ENCODE data around the gene LIMS1. TPM values are rescaled to one million over a fixed set of nuclear protein-coding genes. Genes with fewer than 3 reads are reported as not detected.

LIMS1 gene
- total and polyA plus RNA-seq, 2 of the 13 experiments (the other 11 are each of a cell fraction or from before 2014, with no cell fraction given): 38.3 to 49.6 TPM

DNA sequence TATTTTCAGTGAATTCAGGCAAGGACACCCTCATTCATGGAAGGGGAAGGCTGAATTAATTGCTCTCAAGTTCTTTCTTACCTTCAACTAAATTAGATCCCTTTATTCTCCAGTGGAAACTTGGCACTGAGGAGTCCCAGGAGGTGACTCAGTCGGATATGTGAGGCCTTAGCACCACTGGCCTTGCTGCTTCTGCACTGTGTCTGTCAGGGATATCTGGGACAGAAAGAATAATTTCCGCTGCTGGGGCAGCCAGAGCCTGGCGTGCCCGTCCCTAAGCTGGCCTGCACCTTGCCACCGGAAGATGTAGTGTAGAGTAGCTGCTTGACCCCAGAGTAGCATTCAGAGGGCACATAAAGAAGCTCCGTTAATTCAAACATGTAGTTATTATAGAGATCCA lies 53.4 kb downstream of the LIMS1 start (continued):
- TF ChIP-seq, protein P1, sequence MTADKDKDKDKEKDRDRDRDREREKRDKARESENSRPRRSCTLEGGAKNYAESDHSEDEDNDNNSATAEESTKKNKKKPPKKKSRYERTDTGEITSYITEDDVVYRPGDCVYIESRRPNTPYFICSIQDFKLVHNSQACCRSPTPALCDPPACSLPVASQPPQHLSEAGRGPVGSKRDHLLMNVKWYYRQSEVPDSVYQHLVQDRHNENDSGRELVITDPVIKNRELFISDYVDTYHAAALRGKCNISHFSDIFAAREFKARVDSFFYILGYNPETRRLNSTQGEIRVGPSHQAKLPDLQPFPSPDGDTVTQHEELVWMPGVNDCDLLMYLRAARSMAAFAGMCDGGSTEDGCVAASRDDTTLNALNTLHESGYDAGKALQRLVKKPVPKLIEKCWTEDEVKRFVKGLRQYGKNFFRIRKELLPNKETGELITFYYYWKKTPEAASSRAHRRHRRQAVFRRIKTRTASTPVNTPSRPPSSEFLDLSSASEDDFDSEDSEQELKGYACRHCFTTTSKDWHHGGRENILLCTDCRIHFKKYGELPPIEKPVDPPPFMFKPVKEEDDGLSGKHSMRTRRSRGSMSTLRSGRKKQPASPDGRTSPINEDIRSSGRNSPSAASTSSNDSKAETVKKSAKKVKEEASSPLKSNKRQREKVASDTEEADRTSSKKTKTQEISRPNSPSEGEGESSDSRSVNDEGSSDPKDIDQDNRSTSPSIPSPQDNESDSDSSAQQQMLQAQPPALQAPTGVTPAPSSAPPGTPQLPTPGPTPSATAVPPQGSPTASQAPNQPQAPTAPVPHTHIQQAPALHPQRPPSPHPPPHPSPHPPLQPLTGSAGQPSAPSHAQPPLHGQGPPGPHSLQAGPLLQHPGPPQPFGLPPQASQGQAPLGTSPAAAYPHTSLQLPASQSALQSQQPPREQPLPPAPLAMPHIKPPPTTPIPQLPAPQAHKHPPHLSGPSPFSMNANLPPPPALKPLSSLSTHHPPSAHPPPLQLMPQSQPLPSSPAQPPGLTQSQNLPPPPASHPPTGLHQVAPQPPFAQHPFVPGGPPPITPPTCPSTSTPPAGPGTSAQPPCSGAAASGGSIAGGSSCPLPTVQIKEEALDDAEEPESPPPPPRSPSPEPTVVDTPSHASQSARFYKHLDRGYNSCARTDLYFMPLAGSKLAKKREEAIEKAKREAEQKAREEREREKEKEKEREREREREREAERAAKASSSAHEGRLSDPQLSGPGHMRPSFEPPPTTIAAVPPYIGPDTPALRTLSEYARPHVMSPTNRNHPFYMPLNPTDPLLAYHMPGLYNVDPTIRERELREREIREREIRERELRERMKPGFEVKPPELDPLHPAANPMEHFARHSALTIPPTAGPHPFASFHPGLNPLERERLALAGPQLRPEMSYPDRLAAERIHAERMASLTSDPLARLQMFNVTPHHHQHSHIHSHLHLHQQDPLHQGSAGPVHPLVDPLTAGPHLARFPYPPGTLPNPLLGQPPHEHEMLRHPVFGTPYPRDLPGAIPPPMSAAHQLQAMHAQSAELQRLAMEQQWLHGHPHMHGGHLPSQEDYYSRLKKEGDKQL (CRISPR knock-in tag; IDR thresholded peaks at IDR 0.05; ENCODE audit: low read depth): no peak
- TF ChIP-seq, protein P2, sequence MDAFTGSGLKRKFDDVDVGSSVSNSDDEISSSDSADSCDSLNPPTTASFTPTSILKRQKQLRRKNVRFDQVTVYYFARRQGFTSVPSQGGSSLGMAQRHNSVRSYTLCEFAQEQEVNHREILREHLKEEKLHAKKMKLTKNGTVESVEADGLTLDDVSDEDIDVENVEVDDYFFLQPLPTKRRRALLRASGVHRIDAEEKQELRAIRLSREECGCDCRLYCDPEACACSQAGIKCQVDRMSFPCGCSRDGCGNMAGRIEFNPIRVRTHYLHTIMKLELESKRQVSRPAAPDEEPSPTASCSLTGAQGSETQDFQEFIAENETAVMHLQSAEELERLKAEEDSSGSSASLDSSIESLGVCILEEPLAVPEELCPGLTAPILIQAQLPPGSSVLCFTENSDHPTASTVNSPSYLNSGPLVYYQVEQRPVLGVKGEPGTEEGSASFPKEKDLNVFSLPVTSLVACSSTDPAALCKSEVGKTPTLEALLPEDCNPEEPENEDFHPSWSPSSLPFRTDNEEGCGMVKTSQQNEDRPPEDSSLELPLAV (CRISPR knock-in tag; conservative IDR thresholded peaks at IDR 0.05; ENCODE audit: low read depth): no peak
- TF ChIP-seq ZNF564 (CRISPR knock-in tag; IDR thresholded peaks at IDR 0.05): no peak
- TF ChIP-seq MEIS2 (CRISPR knock-in tag; IDR thresholded peaks at IDR 0.05): no peak

DNA sequence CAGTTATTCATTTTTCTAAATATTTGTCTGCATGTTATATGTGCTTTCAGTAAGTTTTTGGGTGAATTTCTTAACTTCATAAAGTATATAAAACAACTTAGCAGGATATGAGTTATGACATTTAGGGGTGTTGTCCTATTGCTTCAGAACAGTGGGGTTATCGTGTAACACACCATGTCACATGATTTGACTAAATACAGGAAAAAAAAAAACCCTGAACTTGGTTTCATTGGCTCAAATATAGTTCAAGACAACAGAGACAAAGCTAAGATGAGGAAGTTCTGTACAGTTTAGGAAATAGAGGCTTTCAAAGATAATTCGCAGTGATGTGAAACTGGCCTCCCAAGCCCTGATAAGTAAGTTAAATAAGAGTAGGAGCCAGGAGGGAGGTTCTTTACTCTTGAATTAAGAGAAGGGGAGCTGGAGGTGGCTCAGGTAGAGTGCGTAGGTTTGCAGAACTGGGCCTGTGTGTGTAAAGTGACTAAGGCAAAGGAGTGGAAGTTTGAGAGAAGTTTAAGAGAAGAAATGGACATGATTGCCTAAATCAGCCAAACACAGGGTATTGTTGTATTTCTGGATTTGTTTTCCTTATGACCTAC lies 53.9 kb downstream of the LIMS1 start:
- intact Hi-C loops (cut with micrococcal nuclease; ENCODE audit: unreplicated experiment): loop anchor here (2.0 kb wide), 1 partner anchor 49 kb away; no protein-coding TSS in a partner anchor
- no peak overlapping the region for H3K4me2 ChIP-seq (ENCODE audit: low read depth, low read length)

More for the DNA sequence above, 53.9 kb downstream of the LIMS1 start:
- no peak for FAIRE-seq
- Histone ChIP-seq H3K36me3 (replicated peaks in 1 of 2; ENCODE audit: control insufficient read depth in 1 of 2, insufficient read depth in 2 of 2, low read length in 2 of 2) (no peaks in the 10 kb centered on the region; a peak in 1 of 5 replicates), H3K79me2 (ENCODE audit: insufficient read depth, low read length) (peaks cover 72% of the 10 kb centered on the region), H3K4me3 (replicated peaks in 1 of 3; ENCODE audit: insufficient read depth in 1 of 3, low read depth in 2 of 3, low read length in 3 of 3) (no peak overlapping the region), H3K4me1 (ENCODE audit: insufficient read depth, low read length) (peaks cover 20% of the 10 kb centered on the region), H3K9ac (ENCODE audit: insufficient read depth, low read depth, low read length) (no peak overlapping the region), H3K27me3 (ENCODE audit: control insufficient read depth in 1 of 2, insufficient read depth in 2 of 2, low read length in 2 of 2) (no peaks in the 10 kb centered on the region), H2AFZ (ENCODE audit: low read length) (no peak overlapping the region), H4K20me1 (ENCODE audit: insufficient read depth, low read length) (0 out of 2 replicates have a peak, but pooled peaks cover 5% of the 10 kb centered on the region), H3K9me3 (ENCODE audit: low read length) (no peaks in the 10 kb centered on the region), H3K27ac (ENCODE audit: extremely low read length, insufficient read depth, low read length) (no peak overlapping the region)
- TF ChIP-seq ZNF703 (CRISPR knock-in tag; IDR thresholded peaks at IDR 0.05; ENCODE audit: borderline replicate concordance) (no peak), ZNF382 (CRISPR knock-in tag; IDR thresholded peaks at IDR 0.05; ENCODE audit: borderline replicate concordance) (no peak)
- TF ChIP-seq, protein P3, sequence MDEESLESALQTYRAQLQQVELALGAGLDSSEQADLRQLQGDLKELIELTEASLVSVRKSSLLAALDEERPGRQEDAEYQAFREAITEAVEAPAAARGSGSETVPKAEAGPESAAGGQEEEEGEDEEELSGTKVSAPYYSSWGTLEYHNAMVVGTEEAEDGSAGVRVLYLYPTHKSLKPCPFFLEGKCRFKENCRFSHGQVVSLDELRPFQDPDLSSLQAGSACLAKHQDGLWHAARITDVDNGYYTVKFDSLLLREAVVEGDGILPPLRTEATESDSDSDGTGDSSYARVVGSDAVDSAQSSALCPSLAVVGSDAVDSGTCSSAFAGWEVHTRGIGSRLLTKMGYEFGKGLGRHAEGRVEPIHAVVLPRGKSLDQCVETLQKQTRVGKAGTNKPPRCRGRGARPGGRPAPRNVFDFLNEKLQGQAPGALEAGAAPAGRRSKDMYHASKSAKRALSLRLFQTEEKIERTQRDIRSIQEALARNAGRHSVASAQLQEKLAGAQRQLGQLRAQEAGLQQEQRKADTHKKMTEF (CRISPR knock-in tag; IDR thresholded peaks at IDR 0.05): no peak
- in situ Hi-C loops (cut with HindIII; ENCODE audit: extremely low pct_ligation_motif_present, low pct_unique_long_range_greater_than_20kb): loop anchor here (25.0 kb wide), 1 partner anchor 376 kb away; no protein-coding TSS in a partner anchor
- WGBS (ENCODE audit: low lambda C conversion rate): 92% methylated on average over 3 of the region's 3 CpGs
- BruUV-seq (replicated peaks): no TSS peak
- ATAC-seq: no peak
- CTCF ChIA-PET (ENCODE audit: low intra/inter-chr PET ratio, low total read pairs): no interaction called here
- POLR2A ChIA-PET: no interaction called here
- DNase-seq (ENCODE audit: low spot score): no peak
